HepG2 (cell line): ENCODE measurements around the gene CDC20B. TPM values are rescaled to one million over a fixed set of nuclear protein-coding genes. Genes with fewer than 3 reads are reported as not detected.
A peak's percentile ranks its signal among the peaks of the same experiment; 100 is the strongest.

ENCODE experiments used
- BORCS8-MEF2B ChIP-seq: sonication (generic); formaldehyde crosslinking; IDR thresholded peaks from 2 replicates; pipeline ENCODE4 v1.8.0; 2022; ENCODE audit warnings: mild to moderate bottlenecking, missing genetic modification reagents
- CBX5 ChIP-seq: sonication (generic); formaldehyde crosslinking; IDR thresholded peaks from 2 replicates; pipeline ENCODE4 v1.4.0; 2020; ENCODE audit warnings: missing genetic modification reagents, borderline replicate concordance
- ELF1 ChIP-seq: sonication (generic); formaldehyde crosslinking; IDR thresholded peaks from 2 replicates; pipeline ENCODE4 v1.4.0; 2020; ENCODE audit warnings: missing genetic modification reagents
- FOXA1 ChIP-seq, 2 experiments: fragments of 450-650 bp in 1 of 2; sonication (generic) in 1 of 2; formaldehyde crosslinking in 1 of 2; IDR thresholded peaks; 2 replicates each; pipeline versions ENCODE4 v1.4.0 to v1.6.1; 2016 to 2020; ENCODE audit warnings: missing genetic modification reagents in 1 of 2
- GATAD1 ChIP-seq: IDR thresholded peaks from 2 replicates; pipeline ENCODE4 v1.6.1; 2016; ENCODE audit warnings: missing genetic modification reagents, missing compliant biosample characterization
- HOXA3 ChIP-seq: sonication (generic); formaldehyde crosslinking; IDR thresholded peaks from 2 replicates; pipeline ENCODE4 v1.5.0; 2020; ENCODE audit warnings: missing genetic modification reagents
- JDP2 ChIP-seq: sonication (generic); formaldehyde crosslinking; IDR thresholded peaks from 2 replicates; pipeline ENCODE4 v1.8.1; 2022; ENCODE audit warnings: missing genetic modification reagents, borderline replicate concordance
- KMT2B ChIP-seq: IDR thresholded peaks from 2 replicates; pipeline ENCODE4 v1.6.1; 2016; ENCODE audit warnings: missing genetic modification reagents, missing compliant biosample characterization
- MED1 ChIP-seq: sonication (generic); formaldehyde crosslinking; IDR thresholded peaks from 2 replicates; pipeline ENCODE4 v1.4.0; 2020; ENCODE audit warnings: missing genetic modification reagents
- NCOA2 ChIP-seq: sonication (generic); formaldehyde crosslinking; IDR thresholded peaks from 2 replicates; pipeline ENCODE4 v1.8.0; 2022; ENCODE audit warnings: inconsistent platforms
- PAF1 ChIP-seq: IDR thresholded peaks from 2 replicates; pipeline ENCODE4 v1.6.1; 2016; ENCODE audit warnings: missing genetic modification reagents, missing compliant biosample characterization
- SKI ChIP-seq: fragments of 450-650 bp; IDR thresholded peaks from one replicate; pipeline ENCODE4 v1.6.1; 2018; ENCODE audit warnings: mild to moderate bottlenecking; ENCODE audit not compliant: partially characterized antibody
- SMC3 ChIP-seq: IDR thresholded peaks from 2 replicates; pipeline ENCODE4 v1.6.1; 2011; ENCODE audit warnings: low read length, improper control_type of control experiment
- STAG1 ChIP-seq: sonication (generic); formaldehyde crosslinking; IDR thresholded peaks from 2 replicates; pipeline ENCODE4 v1.4.0; 2020; ENCODE audit warnings: missing genetic modification reagents
- ZKSCAN1 ChIP-seq: fragments of 150-350 bp; IDR thresholded peaks from 2 replicates; pipeline ENCODE4 v1.6.1; 2014; ENCODE audit warnings: low read length
- ZNF605 ChIP-seq: sonication (generic); formaldehyde crosslinking; IDR thresholded peaks from 2 replicates; pipeline ENCODE4 v1.8.0; 2022; ENCODE audit warnings: mild to moderate bottlenecking, missing genetic modification reagents
- ZNF652 ChIP-seq: IDR thresholded peaks from 2 replicates; pipeline ENCODE4 v1.6.1; 2016; ENCODE audit warnings: low read depth, borderline replicate concordance
- ZNF747 ChIP-seq: sonication (generic); formaldehyde crosslinking; IDR thresholded peaks from 2 replicates; pipeline ENCODE4 v1.8.1; 2023; ENCODE audit warnings: missing genetic modification reagents, mild to moderate bottlenecking, borderline replicate concordance
- ZNF768 ChIP-seq: sonication (generic); formaldehyde crosslinking; IDR thresholded peaks from 2 replicates; pipeline ENCODE4 v1.4.0; 2020; ENCODE audit warnings: missing genetic modification reagents
- polyA plus RNA-seq, 8 experiments: library from polyadenylated mRNA; depleted of rRNA in 3 of 8; stranded (reverse) in 7 of 8; unstranded in 1 of 8; fragments of >200 nt; fragmentation: Illumina TruSeq in 4 of 8; extraction: Trizol in 4 of 8; gene quantifications; 2 replicates each; pipeline versions ENCODE4 v1.2.1 to v1.2.3, GENCODE V29; 2011 to 2016; ENCODE audit warnings: low read depth in 4 of 8, missing spikeins in 1 of 8, mixed read lengths in 1 of 8; ENCODE audit not compliant: insufficient read depth in 1 of 8
- total RNA-seq, 5 experiments: library from RNA; depleted of rRNA; stranded (reverse); fragments of >200 nt; fragmentation: Illumina TruSeq; extraction: Trizol; gene quantifications; 2 replicates each; pipeline ENCODE4 v1.2.3, GENCODE V29; 2016; ENCODE audit warnings: low read depth in 1 of 5
- TF ChIP-seq, protein P1 (sequence below): sonication (generic); formaldehyde crosslinking; IDR thresholded peaks from 2 replicates; pipeline ENCODE4 v1.4.0; 2020; ENCODE audit warnings: missing genetic modification reagents
- TF ChIP-seq, protein P2 (sequence below): sonication (generic); formaldehyde crosslinking; IDR thresholded peaks from 2 replicates; pipeline ENCODE4 v1.8.0; 2022; ENCODE audit warnings: missing genetic modification reagents, mild to moderate bottlenecking, borderline replicate concordance
- TF ChIP-seq, protein P3 (sequence below): IDR thresholded peaks from 2 replicates; pipeline ENCODE4 v1.6.1; 2018; ENCODE audit warnings: missing genetic modification reagents, mild to moderate bottlenecking, missing compliant biosample characterization
- TF ChIP-seq, protein P4 (sequence below): sonication (generic); formaldehyde crosslinking; IDR thresholded peaks from 2 replicates; pipeline ENCODE4 v1.5.0; 2020; ENCODE audit warnings: mild to moderate bottlenecking, missing genetic modification reagents, moderate library complexity
- TF ChIP-seq, protein P5 (sequence below): sonication (generic); formaldehyde crosslinking; IDR thresholded peaks from 2 replicates; pipeline ENCODE4 v1.8.1; 2023; ENCODE audit warnings: mild to moderate bottlenecking, inconsistent platforms, moderate library complexity, missing genetic modification reagents, borderline replicate concordance

Gene CDC20B
- total and polyA plus RNA-seq, 2 of the 13 experiments (the other 11 are each of a cell fraction or from before 2014, with no cell fraction given) = not detected

DNA sequence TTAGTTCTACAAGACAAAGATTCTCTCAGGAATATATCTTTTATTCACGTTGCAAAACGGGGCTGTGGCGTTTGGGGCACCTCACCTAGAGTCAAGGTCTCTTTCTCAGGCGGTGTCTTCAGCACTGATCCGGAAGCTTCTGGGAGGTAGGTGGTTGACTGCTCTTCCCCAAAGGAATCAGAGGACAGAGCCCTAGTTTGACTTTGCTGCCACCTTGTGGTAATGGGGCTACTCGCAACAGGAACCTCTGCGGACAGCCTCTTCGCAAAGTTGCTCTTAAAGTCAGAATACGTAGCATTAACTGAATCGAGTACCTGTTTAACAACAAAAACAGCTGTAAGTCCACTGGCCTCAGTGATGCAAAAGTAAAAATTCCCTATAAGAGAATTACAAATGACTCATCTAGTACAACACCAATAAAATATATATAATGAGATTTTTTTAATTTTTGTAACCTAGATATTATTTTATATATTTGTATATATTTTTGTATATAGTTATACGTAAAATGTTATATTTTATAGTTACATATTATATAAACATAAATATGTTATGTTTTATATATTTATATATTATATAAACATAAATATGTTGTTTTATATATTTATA is 26.3 kb downstream of the CDC20B start (continued):
- TF ChIP-seq, protein P1, sequence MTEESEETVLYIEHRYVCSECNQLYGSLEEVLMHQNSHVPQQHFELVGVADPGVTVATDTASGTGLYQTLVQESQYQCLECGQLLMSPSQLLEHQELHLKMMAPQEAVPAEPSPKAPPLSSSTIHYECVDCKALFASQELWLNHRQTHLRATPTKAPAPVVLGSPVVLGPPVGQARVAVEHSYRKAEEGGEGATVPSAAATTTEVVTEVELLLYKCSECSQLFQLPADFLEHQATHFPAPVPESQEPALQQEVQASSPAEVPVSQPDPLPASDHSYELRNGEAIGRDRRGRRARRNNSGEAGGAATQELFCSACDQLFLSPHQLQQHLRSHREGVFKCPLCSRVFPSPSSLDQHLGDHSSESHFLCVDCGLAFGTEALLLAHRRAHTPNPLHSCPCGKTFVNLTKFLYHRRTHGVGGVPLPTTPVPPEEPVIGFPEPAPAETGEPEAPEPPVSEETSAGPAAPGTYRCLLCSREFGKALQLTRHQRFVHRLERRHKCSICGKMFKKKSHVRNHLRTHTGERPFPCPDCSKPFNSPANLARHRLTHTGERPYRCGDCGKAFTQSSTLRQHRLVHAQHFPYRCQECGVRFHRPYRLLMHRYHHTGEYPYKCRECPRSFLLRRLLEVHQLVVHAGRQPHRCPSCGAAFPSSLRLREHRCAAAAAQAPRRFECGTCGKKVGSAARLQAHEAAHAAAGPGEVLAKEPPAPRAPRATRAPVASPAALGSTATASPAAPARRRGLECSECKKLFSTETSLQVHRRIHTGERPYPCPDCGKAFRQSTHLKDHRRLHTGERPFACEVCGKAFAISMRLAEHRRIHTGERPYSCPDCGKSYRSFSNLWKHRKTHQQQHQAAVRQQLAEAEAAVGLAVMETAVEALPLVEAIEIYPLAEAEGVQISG (CRISPR knock-in tag) = 0 out of 2 replicates have a peak, but pooled peaks have one; percentile 19
- TF ChIP-seq MED1 (CRISPR knock-in tag) = no peak
- peak; percentile 89 for TF ChIP-seq SMC3
- no peak for TF ChIP-seq FOXA1 (IDR thresholded peaks at IDR 0.05)
- TF ChIP-seq FOXA1 (CRISPR knock-in tag; IDR thresholded peaks at IDR 0.05) = no peak
- 0 out of 2 replicates have a peak, but pooled peaks have one; percentile 11 for TF ChIP-seq ELF1 (CRISPR knock-in tag)
- no peak for TF ChIP-seq ZNF605 (CRISPR knock-in tag)
- TF ChIP-seq ZNF768 (CRISPR knock-in tag) = no peak
- TF ChIP-seq, protein P2, sequence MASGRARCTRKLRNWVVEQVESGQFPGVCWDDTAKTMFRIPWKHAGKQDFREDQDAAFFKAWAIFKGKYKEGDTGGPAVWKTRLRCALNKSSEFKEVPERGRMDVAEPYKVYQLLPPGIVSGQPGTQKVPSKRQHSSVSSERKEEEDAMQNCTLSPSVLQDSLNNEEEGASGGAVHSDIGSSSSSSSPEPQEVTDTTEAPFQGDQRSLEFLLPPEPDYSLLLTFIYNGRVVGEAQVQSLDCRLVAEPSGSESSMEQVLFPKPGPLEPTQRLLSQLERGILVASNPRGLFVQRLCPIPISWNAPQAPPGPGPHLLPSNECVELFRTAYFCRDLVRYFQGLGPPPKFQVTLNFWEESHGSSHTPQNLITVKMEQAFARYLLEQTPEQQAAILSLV (CRISPR knock-in tag) = no peak
- peak; percentile 85 for TF ChIP-seq STAG1 (CRISPR knock-in tag)
- no peak for TF ChIP-seq NCOA2
- TF ChIP-seq ZNF747 (CRISPR knock-in tag) = no peak
- TF ChIP-seq JDP2 (CRISPR knock-in tag) = no peak
- no peak for TF ChIP-seq PAF1
- 0 out of 2 replicates have a peak, but pooled peaks have one; percentile 26 for TF ChIP-seq BORCS8-MEF2B (CRISPR knock-in tag)
- TF ChIP-seq SKI = no peak
- TF ChIP-seq GATAD1 (CRISPR knock-in tag) = 0 out of 2 replicates have a peak, but pooled peaks have one; percentile 15
- TF ChIP-seq KMT2B (CRISPR knock-in tag) = no peak
- TF ChIP-seq ZNF652 (CRISPR knock-in tag) = no peak
- TF ChIP-seq, protein P3, sequence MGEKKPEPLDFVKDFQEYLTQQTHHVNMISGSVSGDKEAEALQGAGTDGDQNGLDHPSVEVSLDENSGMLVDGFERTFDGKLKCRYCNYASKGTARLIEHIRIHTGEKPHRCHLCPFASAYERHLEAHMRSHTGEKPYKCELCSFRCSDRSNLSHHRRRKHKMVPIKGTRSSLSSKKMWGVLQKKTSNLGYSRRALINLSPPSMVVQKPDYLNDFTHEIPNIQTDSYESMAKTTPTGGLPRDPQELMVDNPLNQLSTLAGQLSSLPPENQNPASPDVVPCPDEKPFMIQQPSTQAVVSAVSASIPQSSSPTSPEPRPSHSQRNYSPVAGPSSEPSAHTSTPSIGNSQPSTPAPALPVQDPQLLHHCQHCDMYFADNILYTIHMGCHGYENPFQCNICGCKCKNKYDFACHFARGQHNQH (CRISPR knock-in tag) = peak; percentile 48; the same call in 1 of the 2 replicates
- TF ChIP-seq ZKSCAN1 = no peak
- TF ChIP-seq CBX5 (CRISPR knock-in tag) = no peak
- TF ChIP-seq, protein P4, sequence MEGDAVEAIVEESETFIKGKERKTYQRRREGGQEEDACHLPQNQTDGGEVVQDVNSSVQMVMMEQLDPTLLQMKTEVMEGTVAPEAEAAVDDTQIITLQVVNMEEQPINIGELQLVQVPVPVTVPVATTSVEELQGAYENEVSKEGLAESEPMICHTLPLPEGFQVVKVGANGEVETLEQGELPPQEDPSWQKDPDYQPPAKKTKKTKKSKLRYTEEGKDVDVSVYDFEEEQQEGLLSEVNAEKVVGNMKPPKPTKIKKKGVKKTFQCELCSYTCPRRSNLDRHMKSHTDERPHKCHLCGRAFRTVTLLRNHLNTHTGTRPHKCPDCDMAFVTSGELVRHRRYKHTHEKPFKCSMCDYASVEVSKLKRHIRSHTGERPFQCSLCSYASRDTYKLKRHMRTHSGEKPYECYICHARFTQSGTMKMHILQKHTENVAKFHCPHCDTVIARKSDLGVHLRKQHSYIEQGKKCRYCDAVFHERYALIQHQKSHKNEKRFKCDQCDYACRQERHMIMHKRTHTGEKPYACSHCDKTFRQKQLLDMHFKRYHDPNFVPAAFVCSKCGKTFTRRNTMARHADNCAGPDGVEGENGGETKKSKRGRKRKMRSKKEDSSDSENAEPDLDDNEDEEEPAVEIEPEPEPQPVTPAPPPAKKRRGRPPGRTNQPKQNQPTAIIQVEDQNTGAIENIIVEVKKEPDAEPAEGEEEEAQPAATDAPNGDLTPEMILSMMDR (CRISPR knock-in tag) = peak; percentile 91
- TF ChIP-seq HOXA3 (CRISPR knock-in tag) = no peak
- TF ChIP-seq, protein P5, sequence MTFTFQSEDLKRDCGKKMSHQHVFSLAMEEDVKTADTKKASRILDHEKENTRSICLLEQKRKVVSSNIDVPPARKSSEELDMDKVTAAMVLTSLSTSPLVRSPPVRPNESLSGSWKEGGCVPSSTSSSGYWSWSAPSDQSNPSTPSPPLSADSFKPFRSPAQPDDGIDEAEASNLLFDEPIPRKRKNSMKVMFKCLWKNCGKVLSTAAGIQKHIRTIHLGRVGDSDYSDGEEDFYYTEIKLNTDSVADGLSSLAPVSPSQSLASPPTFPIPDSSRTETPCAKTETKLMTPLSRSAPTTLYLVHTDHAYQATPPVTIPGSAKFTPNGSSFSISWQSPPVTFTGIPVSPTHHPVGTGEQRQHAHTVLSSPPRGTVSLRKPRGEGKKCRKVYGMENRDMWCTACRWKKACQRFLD (CRISPR knock-in tag) = no peak
